ENCODE measurements around the gene MYO3A. TPM values are rescaled to one million over a fixed set of nuclear protein-coding genes. Genes with fewer than 3 reads are reported as not detected.
"Not testable (repeated sequence)": the region's sequence is repeated elsewhere in the genome, so short reads cannot be mapped to it uniquely, and the experiment has no call there.

MYO3A gene
- total and polyA plus RNA-seq, 2 of the 4 experiments (the other 2 are of a cell fraction) = not detected

GRCh38 chr10:26002466-26002865, 68.4 kb downstream of the MYO3A start:
- POLR2A ChIA-PET (ENCODE audit: unreplicated experiment); H3K4ac ChIP-seq (ENCODE audit: low read depth, low read length); H2AK9ac ChIP-seq (replicated peaks; ENCODE audit: low read depth, low read length, poor library complexity); H3K23ac ChIP-seq (ENCODE audit: low read depth, low read length); H3K56ac ChIP-seq (ENCODE audit: extremely low read depth, insufficient read depth, low read length); H2BK5ac ChIP-seq (ENCODE audit: low read depth, low read length, poor library complexity, severe bottlenecking); in situ Hi-C loops (cut with MboI; ENCODE audit: low sequenced_read_pairs); H3K9ac ChIP-seq (ENCODE audit: low read depth, low read length); dilution Hi-C loops (cut with HindIII; ENCODE audit: low sequenced_read_pairs, unreplicated experiment); H4K91ac ChIP-seq (ENCODE audit: insufficient read depth, low read depth, low read length); H2BK15ac ChIP-seq (ENCODE audit: low read depth, low read length); H3K79me1 ChIP-seq (ENCODE audit: low read depth in 1 of 2, low read length in 2 of 2); intact Hi-C loops (cut with micrococcal nuclease); H3K18ac ChIP-seq (ENCODE audit: low read depth, low read length); H4K5ac ChIP-seq (ENCODE audit: low read depth, low read length); BruUV-seq (replicated peaks); H3K27me3 ChIP-seq (ENCODE audit: control insufficient read depth, insufficient read depth, low read length); H3K9me1 ChIP-seq (ENCODE audit: insufficient read depth, low read length); H2BK120ac ChIP-seq (ENCODE audit: low read depth, low read length); ATAC-seq (ENCODE audit: low read depth); DNase-seq; H2BK20ac ChIP-seq (ENCODE audit: low read depth, low read length); H3K4me1 ChIP-seq (ENCODE audit: control insufficient read depth, insufficient read depth, low read length); H3K27ac ChIP-seq (ENCODE audit: insufficient read depth, low read length); H2AFZ ChIP-seq (replicated peaks; ENCODE audit: low read length, poor library complexity); H3K4me2 ChIP-seq (ENCODE audit: low read depth, low read length); H2AK5ac ChIP-seq (ENCODE audit: low read depth, low read length); H4K20me1 ChIP-seq (ENCODE audit: insufficient read depth, low read length); H3K36me3 ChIP-seq (ENCODE audit: control insufficient read depth, insufficient read depth, low read length); H3K14ac ChIP-seq (replicated peaks; ENCODE audit: low read depth, low read length); H3K4me3 ChIP-seq (ENCODE audit: insufficient read depth, low read depth, low read length); H4K8ac ChIP-seq (ENCODE audit: low read depth in 2 of 2, low read length in 2 of 2); CTCF ChIA-PET: not testable (repeated sequence)
- 64% methylated on average over 5 of the region's 7 CpGs; no CpG with 5 or more reads in 1 of the 2 experiments for WGBS, 2 experiments (ENCODE audit: extremely low coverage in 2 of 2, insufficient read length in 1 of 2)
- peaks cover 12% of the 10 kb centered on the region; the same call in 1 of the 2 replicates for H3K9me3 ChIP-seq (ENCODE audit: control insufficient read depth, insufficient read depth, low read length)
